Renal pelvis (tissue), 4 donors: ENCODE data around the gene IL18R1. TPM values are rescaled to one million over a fixed set of nuclear protein-coding genes. Genes with fewer than 3 reads are reported as not detected.

Experiments used
- DNase-seq: peaks from one replicate; pipeline ENCODE4 v3.0.0-alpha.2; 2013
- polyA plus RNA-seq, 3 donors: library from polyadenylated mRNA; unstranded; fragments of 120-200 nt; gene quantifications; one replicate each; pipeline ENCODE4 v1.2.1, GENCODE V29; 2013; ENCODE audit not compliant: insufficient read length in 3 of 3

Gene IL18R1
- polyA plus RNA-seq, 3 donors: 2.0 to 3.7 (median 2.4) TPM

DNA sequence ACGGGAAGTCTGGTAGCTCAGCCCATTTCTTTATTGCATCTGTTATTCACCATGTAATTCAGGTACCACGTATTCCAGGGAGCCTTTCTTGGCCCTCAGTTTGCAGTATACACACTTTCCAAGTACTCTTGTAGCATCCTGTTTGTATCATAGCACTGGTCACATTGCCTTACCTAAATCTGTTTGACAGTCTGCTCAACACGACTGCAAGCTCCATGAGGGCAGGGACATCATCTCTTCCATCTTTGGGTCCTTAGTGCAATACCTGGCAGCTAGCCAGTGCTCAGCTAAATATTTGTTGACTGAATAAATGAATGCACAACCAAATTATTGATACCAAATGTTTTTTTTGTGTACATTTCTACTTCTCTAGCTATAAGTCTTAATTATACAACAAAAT lies 11.2 kb upstream of the IL18R1 start:
- DNase-seq: no peak

DNA sequence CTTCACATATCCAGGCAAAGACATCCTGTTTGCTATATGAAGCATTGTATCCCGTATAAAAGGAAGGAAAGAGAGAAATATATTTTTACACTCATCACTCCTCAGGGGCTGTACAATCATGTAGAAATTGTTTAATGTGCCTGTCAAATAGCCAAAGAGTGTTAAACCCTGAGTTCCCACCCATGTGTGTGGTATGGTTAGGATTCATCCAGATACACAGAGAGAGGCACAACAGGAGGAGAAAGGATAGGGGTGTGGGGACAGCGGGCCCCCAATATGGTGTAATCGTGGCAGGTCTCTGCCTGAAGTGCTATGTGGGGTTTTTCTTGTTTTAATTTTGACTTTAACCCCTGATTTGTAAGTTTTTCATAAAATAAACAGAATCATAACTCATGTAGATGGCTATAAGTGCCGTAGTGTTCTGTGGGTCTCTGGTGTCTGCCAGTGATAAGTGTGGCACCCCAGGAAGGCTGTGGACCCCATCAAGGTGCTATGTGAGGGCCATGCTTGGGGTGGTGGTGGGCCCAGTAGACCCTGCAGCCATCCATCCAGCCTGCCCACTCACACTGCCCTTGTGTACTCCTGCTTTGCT lies 10.2 kb upstream of the IL18R1 start:
- DNase-seq: no peak

DNA sequence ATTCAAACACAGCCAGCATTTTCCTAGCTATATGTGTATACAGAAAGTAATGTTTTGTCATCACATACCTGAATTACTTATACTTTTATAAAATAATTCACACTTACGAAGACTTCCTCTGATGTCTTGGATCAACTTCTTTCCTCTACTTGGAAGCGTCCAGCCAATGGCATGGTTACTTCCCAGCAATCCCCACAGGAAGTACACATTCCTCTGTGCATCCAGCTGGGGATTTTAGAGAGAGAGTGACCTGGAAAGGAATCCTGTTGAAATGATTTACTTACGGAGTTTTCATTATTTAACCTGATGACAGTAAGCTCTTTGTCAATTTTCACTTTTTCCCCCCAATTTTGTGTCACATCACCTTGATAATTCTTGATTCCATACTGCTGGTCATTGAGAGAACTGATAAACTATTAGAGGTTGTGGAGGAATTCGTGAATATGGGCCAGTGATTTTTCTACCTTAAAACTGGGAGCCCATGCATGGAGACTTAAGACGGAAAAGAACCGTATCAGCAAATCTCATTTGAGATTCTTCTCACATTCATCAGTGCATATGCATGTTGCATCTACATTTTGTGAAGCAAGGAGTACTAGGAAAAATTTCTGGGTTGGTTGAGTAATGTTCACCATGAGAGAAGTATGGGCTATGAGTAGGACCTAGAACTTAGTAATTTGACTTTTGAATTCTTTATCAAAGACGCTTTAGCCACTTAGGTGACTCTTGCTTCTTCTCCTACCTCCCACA lies 9.0 kb upstream of the IL18R1 start:
- no peak for DNase-seq

DNA sequence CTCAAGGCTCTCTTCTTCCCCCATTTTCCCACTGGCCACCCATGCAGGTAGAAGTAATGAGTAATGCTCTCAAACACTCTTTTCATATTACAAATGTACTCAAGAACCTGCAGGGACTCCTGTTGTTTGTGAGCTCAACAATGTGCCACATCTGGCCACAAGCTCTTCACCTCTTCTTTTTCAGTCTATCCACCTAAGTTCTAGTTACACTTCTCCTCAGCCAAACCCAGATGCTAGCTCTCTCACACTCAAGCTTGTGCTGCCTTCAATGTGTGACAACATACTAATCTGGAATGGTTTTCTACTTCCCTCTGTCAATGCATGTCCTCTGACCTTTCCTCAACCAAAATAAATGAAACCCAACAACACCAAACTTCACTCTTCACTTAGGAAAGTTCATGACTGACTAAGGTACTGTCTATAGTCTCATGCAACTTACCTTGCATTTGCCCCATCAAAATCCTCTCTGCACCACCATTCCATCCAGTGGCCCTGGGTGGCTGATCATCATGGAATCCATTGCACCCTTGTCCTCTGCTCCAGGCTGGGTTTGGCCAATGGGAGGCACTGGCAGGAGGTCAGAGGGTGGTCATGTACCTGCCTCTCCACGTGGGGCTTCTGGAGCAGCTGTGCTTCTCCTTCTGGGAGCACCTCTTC lies 5.3 kb upstream of the IL18R1 start:
- no peak for DNase-seq

DNA sequence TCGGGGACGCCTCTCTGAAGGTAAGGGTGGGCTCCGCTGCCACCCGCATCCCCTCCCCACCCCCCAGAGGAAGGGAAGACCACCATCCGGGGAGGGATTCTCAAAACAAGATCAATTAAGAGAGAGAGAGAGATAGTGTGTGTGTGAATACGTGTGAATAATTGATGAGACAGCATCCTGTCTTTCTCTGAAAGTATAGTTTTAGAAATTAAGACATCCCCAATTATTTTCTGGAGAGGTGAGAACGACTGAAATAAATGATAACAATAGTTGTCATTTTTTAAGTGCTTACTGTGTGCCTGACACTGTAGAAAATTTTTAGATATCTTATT lies 751 bp downstream of the IL18R1 start:
- DNase-seq: no peak

DNA sequence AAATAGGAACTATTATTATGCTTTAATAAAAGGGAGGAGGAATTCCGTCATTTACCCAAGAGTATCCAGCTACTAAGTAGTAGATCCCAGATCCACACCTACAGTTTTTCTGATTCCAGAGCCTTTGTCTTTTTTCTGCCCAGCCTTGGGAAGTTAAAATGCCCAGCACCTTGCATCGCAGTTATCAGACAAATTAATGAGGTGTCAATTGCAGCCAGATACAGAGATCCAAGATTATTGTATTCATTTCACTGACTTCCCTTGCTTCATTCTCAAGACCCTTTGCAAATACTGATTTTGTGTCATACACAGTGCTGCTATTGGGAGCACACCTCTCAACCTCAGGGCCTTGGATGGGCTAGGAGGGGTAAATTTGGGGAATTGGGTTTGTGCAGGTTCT lies 1.1 kb downstream of the IL18R1 start:
- DNase-seq: no peak

DNA sequence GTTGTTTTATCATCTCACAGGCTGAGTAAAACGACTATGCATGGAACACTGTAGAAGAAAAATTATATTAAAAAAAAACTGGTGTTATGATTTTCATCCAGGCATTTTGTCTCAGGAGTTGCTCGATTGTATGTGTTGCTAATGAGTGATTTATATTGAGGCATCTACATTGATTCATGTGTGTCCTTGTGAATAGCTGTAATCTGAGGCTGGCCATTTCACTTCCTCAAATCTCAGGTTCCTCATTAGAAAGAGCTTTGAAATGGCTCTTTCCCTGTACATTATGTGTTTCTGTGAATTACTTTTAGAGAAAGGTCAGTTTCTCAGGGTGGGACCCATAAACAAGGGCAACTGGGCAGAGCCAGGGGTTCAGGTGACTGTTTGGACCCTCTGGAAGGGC lies 2.3 kb downstream of the IL18R1 start:
- no peak for DNase-seq

DNA sequence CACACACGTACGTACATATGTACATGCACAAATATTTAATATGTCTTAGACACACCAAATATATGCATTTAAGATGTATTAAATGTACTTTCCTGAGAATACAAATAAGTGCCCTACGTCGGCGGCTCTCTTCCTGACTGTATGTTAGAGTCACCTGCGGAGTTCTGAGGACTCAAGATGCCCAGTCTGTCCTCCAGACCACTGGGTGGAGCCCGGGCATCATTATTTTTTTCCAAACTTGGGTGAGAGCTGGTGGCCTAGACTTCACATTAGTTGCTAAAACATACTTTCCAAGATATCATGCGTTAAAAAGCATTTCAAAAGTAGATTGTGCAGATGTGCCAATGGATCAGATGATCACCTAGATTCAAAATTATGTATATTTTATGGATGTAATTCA lies 2.9 kb downstream of the IL18R1 start:
- DNase-seq: no peak

DNA sequence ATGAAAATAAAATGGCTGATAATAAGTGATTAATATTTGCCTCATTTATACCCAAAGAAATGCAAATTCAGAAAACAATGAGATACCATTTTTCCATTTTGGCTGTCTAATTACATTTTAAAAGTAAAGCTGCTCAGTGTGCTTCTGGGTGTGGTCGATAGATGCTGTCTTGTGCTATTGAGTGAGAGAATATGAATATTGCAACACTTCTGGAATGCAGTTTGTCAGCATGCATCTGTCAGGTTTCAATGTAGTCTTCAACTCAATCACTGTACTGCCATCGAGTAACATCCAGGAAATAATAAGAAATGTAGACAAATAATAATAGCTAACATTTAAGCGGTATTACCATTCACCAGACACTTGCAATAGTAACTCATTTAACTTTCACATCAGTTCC lies 3.9 kb downstream of the IL18R1 start:
- no peak for DNase-seq

DNA sequence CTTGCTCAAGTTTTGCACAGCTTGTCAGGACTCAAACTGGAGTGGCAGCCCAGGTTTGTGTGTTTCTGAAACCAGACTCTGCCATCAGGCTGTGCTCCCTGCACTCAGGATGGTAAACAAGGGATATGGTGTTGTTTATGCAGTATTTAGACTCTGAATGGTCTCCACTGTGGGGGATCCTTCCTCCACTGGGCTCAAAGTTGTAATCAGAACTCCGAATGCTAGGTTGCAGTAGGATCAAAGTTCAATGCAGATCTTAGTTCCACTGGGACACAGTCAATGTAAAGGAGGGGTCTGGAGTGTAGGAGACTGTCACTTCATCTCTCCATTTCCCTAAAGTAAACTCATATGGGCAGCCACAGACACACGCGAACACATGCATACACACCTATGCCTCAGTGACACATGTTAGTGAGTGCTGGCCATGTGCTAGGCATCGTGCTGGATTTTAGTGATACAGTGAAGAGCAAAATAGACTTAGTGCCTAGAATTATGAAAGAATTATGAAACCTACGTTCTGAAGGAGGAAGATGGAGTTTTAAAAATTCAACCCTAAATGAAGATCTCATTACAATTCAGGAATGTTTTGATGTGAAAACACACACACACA lies 6.1 kb downstream of the IL18R1 start:
- DNase-seq: no peak

DNA sequence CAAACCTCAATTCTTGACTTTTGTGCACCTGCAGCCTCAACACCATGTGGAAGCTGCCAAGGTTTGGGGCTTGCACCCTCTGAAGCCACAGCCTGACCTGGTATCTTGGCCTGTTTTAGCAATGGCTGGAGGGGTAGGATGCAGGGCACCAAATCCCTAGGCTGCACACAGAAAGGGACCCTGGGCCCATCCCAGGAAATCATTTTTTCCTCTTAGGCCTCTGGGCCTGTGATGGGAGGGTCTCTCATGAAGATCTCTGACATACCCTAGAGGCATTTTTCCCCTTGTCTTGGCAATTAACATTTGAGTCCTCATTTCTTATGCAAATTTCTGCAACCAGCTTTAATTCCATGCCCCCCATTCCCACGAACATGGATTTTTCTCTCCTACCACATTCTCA lies 10.2 kb downstream of the IL18R1 start:
- DNase-seq: no peak

DNA sequence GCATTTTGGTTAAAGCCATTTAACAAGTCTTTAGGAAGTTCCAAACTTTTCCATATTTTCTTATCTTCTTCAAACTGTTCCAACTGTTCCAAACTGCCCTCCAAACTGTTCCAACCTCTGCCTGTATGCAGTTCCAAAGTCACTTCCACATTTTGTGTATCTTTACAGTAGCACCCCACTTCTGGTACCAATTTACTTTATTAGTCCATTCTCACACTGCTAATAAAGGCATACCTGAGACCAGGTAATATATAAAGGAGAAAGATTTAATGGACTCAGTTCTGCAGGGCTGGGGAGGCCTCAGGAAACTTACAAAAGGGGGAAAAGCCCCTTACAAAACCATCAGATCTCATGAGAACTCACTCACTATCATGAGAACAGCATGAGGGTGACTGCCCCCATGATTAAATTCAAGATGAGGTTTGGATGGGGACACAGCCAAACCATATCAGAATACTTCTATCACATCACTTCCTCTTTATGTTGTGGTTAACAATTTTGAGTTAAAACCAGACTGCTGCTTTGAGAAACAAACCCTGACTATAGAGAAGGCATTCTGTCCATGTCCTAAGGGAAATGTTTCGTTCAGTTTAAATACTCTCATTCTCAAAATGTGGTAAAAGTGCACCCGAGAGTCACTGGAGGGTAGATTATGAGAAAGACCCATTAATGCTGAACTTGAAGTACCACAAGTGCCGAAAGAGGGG lies 11.0 kb downstream of the IL18R1 start:
- DNase-seq: no peak

DNA sequence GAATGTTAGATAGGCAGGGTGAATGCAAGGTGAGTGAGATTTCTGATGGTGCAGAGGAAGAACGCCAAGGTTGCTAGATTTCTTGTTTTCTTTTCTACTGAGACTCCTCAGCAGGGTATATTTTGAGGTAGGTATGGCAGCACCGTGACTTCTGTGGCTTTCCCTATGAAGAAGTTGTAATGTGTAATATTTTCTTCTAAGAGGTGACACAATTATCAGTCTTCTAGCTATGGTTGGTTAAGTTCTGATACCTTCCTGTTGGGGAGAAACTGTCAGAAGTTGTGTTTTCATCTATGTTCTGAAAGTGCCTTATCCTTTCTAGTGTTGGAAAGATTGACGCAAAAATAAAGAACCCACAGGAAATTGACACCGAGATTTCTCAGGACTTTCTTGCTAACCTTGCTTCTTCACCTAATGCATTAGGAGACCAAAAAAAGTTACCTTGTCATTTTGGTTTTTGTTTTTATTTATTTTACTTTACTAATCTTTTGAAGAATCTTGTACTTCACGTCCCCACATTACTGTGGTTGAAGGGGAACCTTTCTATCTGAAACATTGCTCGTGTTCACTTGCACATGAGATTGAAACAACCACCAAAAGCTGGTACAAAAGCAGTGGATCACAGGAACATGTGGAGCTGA lies 11.9 kb downstream of the IL18R1 start:
- no peak for DNase-seq

DNA sequence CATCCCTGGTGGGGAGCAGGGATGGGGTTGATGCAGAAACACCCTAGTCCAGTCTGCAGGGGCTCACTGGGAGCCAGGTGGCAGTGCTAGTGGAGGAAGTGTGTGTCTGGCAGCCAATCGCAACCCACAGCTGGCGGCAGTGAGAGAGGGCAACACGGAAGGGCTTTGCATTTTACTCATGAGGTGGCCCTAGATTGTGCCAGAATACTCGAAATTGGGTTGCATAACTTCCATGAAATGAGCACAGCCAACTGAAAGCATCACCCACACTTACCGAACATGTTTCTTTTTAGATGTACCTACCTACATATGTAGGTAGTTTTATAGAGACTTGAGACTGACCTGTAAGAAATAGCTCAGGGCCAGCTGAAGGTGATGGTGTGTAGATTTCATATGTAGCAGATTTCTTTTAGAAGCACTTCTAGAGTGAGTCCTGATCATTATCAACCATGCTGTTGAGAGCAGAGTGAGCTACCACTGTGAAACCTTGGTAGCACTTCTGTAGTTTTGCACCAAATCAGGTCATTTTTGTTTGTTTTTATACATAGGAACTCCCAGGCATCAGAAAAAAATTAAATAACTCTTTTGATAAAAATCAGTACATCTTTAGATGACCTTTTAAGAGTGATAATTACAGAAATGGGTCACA lies 13.0 kb downstream of the IL18R1 start:
- no peak for DNase-seq

DNA sequence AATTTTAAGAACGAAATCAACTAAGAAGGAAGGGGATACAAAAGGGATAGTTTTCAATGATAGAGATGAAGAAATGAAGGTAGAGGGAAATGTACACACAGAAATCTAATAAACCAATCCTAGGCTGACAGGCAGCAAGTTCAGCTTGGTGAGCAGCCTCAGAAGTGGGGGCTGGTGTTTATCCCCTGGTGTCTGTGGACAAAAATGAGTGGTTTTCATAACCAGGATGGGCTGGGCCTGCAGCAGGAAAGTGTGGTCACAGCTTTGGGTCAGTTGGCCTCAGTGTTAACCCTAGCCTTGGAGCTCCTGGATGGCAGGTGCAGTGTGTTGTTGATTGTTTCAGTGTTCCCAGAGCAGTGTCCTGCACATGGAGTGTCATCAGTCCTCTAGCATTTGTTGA lies 14.3 kb downstream of the IL18R1 start:
- DNase-seq: no peak

DNA sequence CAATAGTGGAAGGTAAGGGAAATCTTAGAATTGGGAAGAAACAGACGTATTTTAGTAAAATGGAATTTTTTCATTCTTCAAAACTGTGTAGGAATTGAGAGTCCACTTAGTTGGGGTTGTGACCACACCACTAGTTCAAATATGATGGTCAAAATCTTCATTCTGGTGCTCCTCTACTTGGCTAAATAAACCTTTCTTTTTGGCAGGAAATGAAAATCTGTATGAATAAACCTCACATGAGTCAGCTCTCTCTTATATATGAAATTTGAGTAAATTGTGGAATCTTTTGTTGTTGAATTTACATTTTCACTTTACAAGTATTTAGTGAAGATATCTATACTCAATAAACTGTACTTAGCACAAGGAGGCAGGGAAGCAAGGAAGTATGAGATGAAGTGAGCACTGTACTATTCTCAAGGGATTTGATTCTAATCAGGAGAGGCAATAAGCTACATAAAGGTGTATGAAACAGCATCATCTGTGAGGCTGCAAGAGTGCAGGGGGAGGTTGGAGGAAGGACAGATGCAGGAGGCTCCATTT lies 20.5 kb downstream of the IL18R1 start:
- DNase-seq: no peak

DNA sequence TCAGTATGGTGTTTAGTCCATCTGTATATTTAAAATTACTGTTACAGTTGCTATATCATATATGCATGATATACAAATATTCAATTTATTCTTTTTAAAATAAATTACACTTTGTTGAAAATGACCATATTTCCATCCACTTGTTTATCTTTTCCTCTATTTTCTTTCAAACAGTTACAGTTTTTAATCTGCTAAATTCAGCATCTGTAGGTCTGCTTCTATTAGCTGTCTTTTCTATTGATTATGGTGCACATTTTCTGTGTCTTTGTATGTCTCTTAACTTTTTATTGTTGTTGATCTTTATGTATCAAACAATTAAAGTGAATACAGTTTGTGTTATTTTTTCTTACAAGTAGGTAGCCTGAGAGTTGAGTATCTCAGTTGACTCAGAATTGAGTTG lies 28.1 kb downstream of the IL18R1 start:
- DNase-seq: no peak

DNA sequence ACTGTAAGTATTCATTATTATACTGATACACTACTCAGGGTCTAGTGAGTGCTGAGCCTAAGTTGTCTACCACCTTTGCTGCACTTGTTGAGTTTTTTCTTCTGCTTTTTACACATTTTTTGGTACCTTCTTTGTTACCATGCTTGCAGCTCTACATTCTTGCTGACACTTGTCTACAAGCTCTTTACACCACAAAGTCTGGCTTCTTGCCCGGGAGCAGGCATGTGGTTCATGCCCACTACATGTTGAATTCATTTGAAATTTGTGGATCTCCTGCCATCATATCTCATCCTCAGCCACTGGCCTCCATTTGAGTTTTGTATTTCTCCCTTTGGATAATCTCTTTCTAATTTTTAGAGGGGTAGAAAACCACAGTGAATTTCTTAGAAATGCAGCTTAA lies 29.9 kb downstream of the IL18R1 start:
- no peak for DNase-seq

DNA sequence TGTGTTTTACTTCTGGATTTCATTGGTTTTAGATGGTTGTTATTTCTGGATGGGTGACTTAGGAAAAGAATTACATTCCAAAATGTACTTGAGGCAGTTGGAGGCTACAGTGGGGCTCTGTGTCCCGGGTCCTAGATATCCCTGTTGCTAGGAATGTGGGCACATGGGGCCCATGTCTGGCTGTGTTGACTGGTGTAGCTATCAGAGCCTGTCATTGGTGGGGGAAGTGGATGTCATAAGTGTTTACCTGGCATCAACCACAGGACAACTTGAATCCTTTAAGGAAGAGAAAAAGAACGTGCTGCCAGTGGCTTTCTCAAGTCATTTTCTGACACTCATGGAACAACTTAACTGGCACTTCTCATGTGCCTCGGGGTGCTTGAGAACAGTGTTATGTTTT lies 30.4 kb downstream of the IL18R1 start:
- no peak for DNase-seq

DNA sequence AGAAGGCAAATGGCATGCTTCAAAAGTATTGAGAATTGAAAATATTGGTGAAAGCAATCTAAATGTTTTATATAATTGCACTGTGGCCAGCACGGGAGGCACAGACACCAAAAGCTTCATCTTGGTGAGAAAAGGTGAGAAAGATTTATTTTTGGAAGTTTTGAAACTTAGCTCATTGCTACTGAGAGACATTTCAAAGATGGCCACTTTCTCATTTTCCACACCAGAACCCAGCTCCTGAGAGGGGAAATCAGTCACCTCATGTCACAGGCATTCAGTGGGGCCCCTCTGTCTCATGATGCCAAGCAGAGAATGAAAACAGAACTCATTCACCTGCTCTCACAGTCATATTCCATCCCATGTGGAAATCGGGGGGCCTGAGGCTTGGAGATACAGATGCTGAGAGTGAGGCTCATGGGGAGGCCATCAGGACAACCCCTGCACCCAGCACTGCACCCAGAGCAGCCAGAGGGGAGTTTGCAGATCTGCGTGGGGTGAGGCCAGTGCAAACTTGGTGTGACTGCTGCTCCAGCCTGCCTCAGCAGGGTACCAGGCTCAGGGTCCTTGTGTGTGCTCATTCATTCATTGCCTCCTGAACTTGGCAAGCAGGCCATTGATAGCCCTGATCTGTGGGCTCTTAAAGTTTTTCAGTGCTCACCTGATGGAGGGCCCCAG lies 31.4 kb downstream of the IL18R1 start:
- no peak for DNase-seq
